ENCODE results near the gene TCF23. TPM values are rescaled to one million over a fixed set of nuclear protein-coding genes. Genes with fewer than 3 reads are reported as not detected.

Gene TCF23
- total and polyA plus RNA-seq, 10 donors, result 0.27 to 14.8 (median 2.9) TPM

- Histone ChIP-seq H3K4me1 (peaks cover 0 to 3% (median 0%) of the 10 kb centered on the region in 6 donors), H3K36me3 (no peaks in the 10 kb centered on the region), H3K4me3 (no peak overlapping the region), H3K9me3 (no peaks in the 10 kb centered on the region), H3K27ac (no peak overlapping the region), H3K27me3 (replicated peaks in 1 of 7) (peaks cover 0 to 16% (median 0%) of the 10 kb centered on the region in 7 donors)
- intact Hi-C loops (cut with DNase I; ENCODE audit: low total_unique reads), result no loop called here
- 74 to 84% (median 77%) methylated on average over 2 of the region's 2 CpGs for WGBS, 5 donors
- peak; percentile 30 for DNase-seq
- TF ChIP-seq POLR2AphosphoS5 (IDR thresholded peaks at IDR 0.05), result peak in 1 of 3 donors; percentile 38
- TF ChIP-seq, protein P1, sequence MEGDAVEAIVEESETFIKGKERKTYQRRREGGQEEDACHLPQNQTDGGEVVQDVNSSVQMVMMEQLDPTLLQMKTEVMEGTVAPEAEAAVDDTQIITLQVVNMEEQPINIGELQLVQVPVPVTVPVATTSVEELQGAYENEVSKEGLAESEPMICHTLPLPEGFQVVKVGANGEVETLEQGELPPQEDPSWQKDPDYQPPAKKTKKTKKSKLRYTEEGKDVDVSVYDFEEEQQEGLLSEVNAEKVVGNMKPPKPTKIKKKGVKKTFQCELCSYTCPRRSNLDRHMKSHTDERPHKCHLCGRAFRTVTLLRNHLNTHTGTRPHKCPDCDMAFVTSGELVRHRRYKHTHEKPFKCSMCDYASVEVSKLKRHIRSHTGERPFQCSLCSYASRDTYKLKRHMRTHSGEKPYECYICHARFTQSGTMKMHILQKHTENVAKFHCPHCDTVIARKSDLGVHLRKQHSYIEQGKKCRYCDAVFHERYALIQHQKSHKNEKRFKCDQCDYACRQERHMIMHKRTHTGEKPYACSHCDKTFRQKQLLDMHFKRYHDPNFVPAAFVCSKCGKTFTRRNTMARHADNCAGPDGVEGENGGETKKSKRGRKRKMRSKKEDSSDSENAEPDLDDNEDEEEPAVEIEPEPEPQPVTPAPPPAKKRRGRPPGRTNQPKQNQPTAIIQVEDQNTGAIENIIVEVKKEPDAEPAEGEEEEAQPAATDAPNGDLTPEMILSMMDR (IDR thresholded peaks at IDR 0.05 in 8 of 11, conservative IDR thresholded peaks at IDR 0.05 in 3 of 11), result no peak
Measured at GRCh38 chr2:27152796-27153464, 4.1 kb downstream of the TCF23 start.

GRCh38 chr2:27154488-27154887 lies 5.7 kb downstream of the TCF23 start:
- H3K4me3 ChIP-seq, result no peak overlapping the region
- TF ChIP-seq POLR2AphosphoS5 (IDR thresholded peaks at IDR 0.05) (no peak), POLR2A (IDR thresholded peaks at IDR 0.05) (no peak)
- TF ChIP-seq, protein P1 (IDR thresholded peaks at IDR 0.05 in 8 of 11, conservative IDR thresholded peaks at IDR 0.05 in 3 of 11), result no peak
- H3K4me1 ChIP-seq, result no peaks in the 10 kb centered on the region
- DNase-seq, result no peak
- WGBS, 5 donors, result 59 to 82% (median 67%) methylated on average over 6 of the region's 6 CpGs
- intact Hi-C loops (cut with DNase I; ENCODE audit: low total_unique reads), result no loop called here
- peaks cover 0 to 6% (median 0%) of the 10 kb centered on the region in 7 donors for H3K27me3 ChIP-seq (replicated peaks in 1 of 7)
- no peaks in the 10 kb centered on the region for H3K9me3 ChIP-seq
- no peaks in the 10 kb centered on the region for H3K36me3 ChIP-seq
- no peak overlapping the region for H3K27ac ChIP-seq

DNA sequence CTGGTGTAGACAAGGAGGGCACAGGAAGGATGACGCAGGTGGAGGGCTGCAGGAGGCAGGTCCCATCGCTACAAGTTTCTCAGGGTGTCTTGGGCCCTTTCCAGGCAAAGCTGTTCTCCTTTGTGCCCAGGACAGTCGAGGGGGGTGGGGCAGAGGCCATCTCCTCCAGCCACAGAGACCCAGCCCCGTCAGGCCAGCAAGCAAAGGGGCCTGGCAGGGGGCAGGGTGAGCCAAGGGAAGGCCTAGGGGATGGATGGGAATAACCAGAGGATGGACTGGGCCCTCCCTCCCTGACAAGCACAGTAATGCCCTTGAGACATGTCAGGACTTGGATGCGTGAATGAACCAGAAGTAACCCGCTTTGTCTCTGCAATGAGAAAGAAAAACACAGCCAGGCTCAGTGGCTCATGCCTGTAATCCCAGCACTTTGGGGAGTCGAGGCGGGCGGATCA lies 6.3 kb downstream of the TCF23 start:
- no peaks in the 10 kb centered on the region for H3K9me3 ChIP-seq
- TF ChIP-seq POLR2A (IDR thresholded peaks at IDR 0.05) (no peak), POLR2AphosphoS5 (IDR thresholded peaks at IDR 0.05) (no peak)
- TF ChIP-seq, protein P1 (IDR thresholded peaks at IDR 0.05 in 8 of 11, conservative IDR thresholded peaks at IDR 0.05 in 3 of 11), result no peak
- whole genome bisulfite sequencing, 5 donors, result 81 to 93% (median 83%) methylated on average over 9 of the region's 9 CpGs
- no peak overlapping the region for H3K4me3 ChIP-seq
- no peaks in the 10 kb centered on the region for H3K36me3 ChIP-seq
- peaks cover 0 to under 1% (median 0%) of the 10 kb centered on the region in 7 donors for H3K27me3 ChIP-seq (replicated peaks in 1 of 7)
- no peak for DNase-seq
- no peaks in the 10 kb centered on the region for H3K4me1 ChIP-seq
- no peak overlapping the region for H3K27ac ChIP-seq
- intact Hi-C loops (cut with DNase I; ENCODE audit: low total_unique reads), result no loop called here

DNA sequence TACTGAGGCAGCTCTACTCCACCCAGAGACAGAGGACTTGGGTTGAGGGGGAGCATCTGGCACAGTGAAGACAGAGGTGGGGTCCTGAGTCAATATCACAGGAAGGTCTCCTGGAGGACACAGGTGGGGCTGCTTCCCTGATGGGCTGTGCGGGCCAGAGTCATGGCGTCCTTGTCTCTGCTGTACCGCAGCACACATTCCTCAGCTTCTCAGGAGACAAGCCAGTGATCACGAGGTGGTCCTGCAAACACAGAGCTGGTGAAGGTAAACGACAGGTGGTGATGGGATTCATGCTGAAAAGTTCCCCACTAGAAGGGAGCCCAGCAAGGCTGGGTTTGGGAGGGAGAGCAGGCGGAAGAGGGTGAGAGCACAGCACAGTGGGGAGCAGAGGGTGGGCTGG lies 9.7 kb downstream of the TCF23 start:
- H3K27me3 ChIP-seq (replicated peaks in 1 of 7), result no peaks in the 10 kb centered on the region
- DNase-seq, result no peak
- intact Hi-C loops (cut with DNase I; ENCODE audit: low total_unique reads), result no loop called here
- no peaks in the 10 kb centered on the region for H3K9me3 ChIP-seq
- no peaks in the 10 kb centered on the region for H3K4me1 ChIP-seq
- WGBS, 5 donors, result 81 to 88% (median 85%) methylated on average over 6 of the region's 6 CpGs
- no peaks in the 10 kb centered on the region for H3K36me3 ChIP-seq
- no peak overlapping the region for H3K4me3 ChIP-seq
- no peak for TF ChIP-seq POLR2AphosphoS5 (IDR thresholded peaks at IDR 0.05)
- TF ChIP-seq POLR2A (IDR thresholded peaks at IDR 0.05), result no peak
- TF ChIP-seq, protein P1 (IDR thresholded peaks at IDR 0.05 in 8 of 11, conservative IDR thresholded peaks at IDR 0.05 in 3 of 11), result no peak
- no peak overlapping the region for H3K27ac ChIP-seq
